Tibial nerve (tissue), 4 donors: ENCODE results near the gene ADAR.

Source experiments
- EP300 ChIP-seq, 2 donors: sonication (generic); formaldehyde crosslinking; IDR thresholded peaks; one replicate each; pipeline ENCODE4 v1.6.1; 2017; ENCODE audit warnings: antibody characterized with exemption in 2 of 2, mild to moderate bottlenecking in 1 of 2
- POLR2A ChIP-seq, 2 donors: fragments of 450-650 bp; IDR thresholded peaks; one replicate each; pipeline ENCODE4 v1.6.1; 2017; ENCODE audit warnings: antibody characterized with exemption in 2 of 2, mild to moderate bottlenecking in 2 of 2, moderate library complexity in 2 of 2
- TF ChIP-seq, protein P1 (sequence below), 5 experiments: fragments of 200-600 bp in 3 of 5; fragments of 450-650 bp in 2 of 5; sonication (generic) in 3 of 5; IDR thresholded peaks; one replicate each; pipeline ENCODE4 v1.5.1; 2016 to 2019; ENCODE audit warnings: antibody characterized with exemption in 5 of 5, mild to moderate bottlenecking in 3 of 5, moderate library complexity in 2 of 5

DNA sequence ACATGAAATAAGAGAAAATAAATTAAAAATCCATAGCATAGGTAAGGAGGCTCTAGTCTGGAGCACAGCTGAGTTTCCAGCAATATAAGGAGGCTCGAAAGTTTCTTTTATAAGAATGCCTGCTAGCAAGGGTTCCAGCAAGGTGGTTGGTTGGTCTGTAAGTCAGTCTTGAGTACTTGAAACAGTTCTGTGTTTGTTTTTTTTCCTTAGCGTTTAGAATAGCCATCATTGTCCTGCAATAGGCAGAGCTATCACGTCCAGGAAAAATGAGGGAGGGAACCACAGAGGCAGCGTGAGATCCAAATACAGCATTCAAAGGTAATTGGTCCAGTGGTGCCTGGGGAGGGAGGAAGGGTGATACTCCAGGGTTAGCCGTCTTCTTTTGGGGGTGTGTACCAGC, 57.9 kb downstream of the ADAR start:
- TF ChIP-seq, protein P1, sequence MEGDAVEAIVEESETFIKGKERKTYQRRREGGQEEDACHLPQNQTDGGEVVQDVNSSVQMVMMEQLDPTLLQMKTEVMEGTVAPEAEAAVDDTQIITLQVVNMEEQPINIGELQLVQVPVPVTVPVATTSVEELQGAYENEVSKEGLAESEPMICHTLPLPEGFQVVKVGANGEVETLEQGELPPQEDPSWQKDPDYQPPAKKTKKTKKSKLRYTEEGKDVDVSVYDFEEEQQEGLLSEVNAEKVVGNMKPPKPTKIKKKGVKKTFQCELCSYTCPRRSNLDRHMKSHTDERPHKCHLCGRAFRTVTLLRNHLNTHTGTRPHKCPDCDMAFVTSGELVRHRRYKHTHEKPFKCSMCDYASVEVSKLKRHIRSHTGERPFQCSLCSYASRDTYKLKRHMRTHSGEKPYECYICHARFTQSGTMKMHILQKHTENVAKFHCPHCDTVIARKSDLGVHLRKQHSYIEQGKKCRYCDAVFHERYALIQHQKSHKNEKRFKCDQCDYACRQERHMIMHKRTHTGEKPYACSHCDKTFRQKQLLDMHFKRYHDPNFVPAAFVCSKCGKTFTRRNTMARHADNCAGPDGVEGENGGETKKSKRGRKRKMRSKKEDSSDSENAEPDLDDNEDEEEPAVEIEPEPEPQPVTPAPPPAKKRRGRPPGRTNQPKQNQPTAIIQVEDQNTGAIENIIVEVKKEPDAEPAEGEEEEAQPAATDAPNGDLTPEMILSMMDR (IDR thresholded peaks at IDR 0.05): no peak
- TF ChIP-seq EP300 (IDR thresholded peaks at IDR 0.05) (no peak), POLR2A (IDR thresholded peaks at IDR 0.05) (no peak)
